GM06990 (cell line): Measurements from ENCODE around the gene TBC1D9.

ENCODE experiments used
- DNase-seq: peaks from one replicate; pipeline ENCODE4 v3.0.0-alpha.2; 2011; ENCODE audit not compliant: insufficient read length; ENCODE audit errors: extremely low read depth
- H3K27me3 ChIP-seq: replicated peaks from 2 replicates; pipeline ENCODE4 v1.6.0; 2011; ENCODE audit warnings: low read length; ENCODE audit not compliant: control insufficient read depth, insufficient read depth
- H3K36me3 ChIP-seq: 2 replicates; pipeline ENCODE4 v1.5.1; 2011; ENCODE audit warnings: low read length; ENCODE audit not compliant: control insufficient read depth, insufficient read depth
- H3K4me3 ChIP-seq: replicated peaks from 2 replicates; pipeline ENCODE4 v1.5.1; 2011; ENCODE audit warnings: low read depth, mild to moderate bottlenecking, control low read depth, low read length
- TF ChIP-seq, protein P1 (sequence below): IDR thresholded peaks from 2 replicates; pipeline ENCODE4 v1.5.1; 2011; ENCODE audit warnings: low read length, control low read depth, mild to moderate bottlenecking, inconsistent platforms; ENCODE audit not compliant: insufficient read depth, poor library complexity, severe bottlenecking

The TBC1D9 gene

DNA sequence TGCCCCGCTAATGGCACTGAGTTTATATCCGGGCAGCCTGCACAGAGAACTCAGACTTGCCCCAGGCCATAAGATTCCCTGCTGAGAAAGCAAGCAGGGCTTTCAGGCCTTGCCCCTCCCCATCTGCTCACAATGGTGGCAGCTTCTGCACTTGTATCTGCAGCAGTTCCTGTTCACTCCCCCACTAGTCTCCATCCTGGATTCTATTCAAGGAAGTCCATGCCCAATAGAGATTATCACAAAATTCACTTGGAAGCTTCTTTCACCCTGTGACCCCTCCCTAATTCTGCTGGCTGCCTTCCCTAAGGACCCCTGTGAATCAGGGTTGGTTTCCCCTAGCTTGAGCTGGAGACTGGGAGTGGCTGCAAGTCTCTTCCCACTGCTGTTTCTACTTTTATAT lies 152.9 kb downstream of the TBC1D9 start:
- DNase-seq = no peak
- TF ChIP-seq, protein P1, sequence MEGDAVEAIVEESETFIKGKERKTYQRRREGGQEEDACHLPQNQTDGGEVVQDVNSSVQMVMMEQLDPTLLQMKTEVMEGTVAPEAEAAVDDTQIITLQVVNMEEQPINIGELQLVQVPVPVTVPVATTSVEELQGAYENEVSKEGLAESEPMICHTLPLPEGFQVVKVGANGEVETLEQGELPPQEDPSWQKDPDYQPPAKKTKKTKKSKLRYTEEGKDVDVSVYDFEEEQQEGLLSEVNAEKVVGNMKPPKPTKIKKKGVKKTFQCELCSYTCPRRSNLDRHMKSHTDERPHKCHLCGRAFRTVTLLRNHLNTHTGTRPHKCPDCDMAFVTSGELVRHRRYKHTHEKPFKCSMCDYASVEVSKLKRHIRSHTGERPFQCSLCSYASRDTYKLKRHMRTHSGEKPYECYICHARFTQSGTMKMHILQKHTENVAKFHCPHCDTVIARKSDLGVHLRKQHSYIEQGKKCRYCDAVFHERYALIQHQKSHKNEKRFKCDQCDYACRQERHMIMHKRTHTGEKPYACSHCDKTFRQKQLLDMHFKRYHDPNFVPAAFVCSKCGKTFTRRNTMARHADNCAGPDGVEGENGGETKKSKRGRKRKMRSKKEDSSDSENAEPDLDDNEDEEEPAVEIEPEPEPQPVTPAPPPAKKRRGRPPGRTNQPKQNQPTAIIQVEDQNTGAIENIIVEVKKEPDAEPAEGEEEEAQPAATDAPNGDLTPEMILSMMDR = no peak
- Histone ChIP-seq H3K27me3 (no peaks in the 10 kb centered on the region), H3K36me3 (no peaks in the 10 kb centered on the region), H3K4me3 (no peak overlapping the region)

DNA sequence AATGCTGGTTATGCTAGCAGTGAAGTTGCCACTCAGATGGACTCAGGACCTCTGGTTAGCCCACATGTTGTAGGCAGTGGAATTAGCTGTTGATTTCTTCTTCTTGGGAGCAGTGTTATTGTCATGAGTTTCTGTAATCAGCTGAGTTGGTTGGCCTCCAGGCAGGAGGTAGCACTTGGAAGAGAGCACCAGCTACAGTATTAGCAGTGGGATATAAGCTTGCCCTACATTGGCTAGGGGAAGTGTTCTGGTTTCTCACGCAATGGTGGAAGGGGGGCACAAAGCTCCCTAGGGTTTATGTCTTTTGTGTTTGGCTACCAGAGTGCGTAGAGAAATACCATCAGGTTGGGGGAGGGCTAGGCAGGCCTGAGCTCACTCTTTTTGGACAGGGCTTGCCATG lies 153.5 kb downstream of the TBC1D9 start:
- Histone ChIP-seq H3K36me3 (no peaks in the 10 kb centered on the region), H3K4me3 (no peak overlapping the region), H3K27me3 (no peaks in the 10 kb centered on the region)
- TF ChIP-seq, protein P1 = no peak
- DNase-seq = no peak

DNA sequence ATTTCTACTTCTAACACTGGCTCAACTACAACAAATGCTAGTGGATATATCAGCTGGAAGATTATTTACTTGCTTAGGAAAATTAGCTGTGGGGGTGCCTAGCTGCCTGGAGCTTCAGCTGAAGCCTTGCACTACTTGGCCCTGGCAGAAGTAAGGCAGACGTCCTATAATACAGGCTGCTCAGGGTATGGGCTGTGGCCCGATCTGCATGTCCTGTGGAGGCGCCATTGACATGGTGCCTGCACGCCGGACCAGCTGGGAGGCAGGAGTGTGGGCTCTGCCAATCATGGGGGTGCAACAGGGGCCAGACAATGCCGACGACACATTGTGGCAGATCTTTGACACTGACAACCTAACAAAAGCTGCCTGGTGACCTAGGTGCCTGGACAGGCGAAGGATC lies 155.8 kb downstream of the TBC1D9 start:
- TF ChIP-seq, protein P1 = no peak
- H3K36me3 ChIP-seq = no peaks in the 10 kb centered on the region
- H3K27me3 ChIP-seq = no peaks in the 10 kb centered on the region
- no peak for DNase-seq
- no peak overlapping the region for H3K4me3 ChIP-seq

DNA sequence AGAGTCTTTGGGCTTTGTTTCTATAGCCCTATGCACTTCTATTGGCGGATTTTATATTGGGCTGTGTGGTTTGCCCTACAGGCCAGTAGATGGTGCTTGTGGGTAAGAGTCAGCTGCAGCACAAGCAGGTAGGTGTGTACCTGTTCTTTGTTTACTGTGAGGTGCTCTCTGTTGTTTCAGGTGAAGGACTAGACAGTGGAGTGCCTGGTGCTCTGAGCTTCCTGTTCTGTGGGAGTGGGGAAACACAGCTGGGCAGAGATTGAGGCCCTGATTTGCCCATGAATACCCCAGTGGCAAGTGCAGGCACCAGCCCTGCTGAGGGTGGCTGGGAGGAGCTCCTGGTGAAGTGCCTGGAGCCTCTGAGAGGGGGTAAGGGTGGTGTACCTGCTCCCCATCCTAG lies 161.1 kb downstream of the TBC1D9 start:
- TF ChIP-seq, protein P1 = peak; percentile 66
- no peaks in the 10 kb centered on the region for H3K27me3 ChIP-seq
- no peaks in the 10 kb centered on the region for H3K36me3 ChIP-seq
- no peak overlapping the region for H3K4me3 ChIP-seq
- DNase-seq = no peak

DNA sequence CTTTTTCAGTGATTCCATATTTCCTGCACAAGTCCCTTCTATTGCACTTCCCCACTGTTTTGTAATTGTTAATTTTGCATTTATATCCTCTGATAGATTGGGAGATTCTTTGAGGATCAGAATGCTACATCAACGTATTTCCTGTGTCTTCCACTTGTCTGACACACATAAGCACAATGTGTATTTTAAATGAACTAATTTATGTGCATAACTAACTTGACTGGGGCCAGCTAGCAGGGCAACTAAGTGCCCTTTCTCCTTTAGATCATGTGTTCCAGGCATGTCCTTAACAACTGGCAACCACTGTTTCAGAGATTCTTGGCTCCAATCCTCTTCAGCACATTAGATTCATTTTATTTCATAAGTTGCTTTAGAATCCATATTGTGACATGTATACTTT lies 171.7 kb downstream of the TBC1D9 start:
- no peaks in the 10 kb centered on the region for H3K27me3 ChIP-seq
- TF ChIP-seq, protein P1 = no peak
- H3K4me3 ChIP-seq = no peak overlapping the region
- H3K36me3 ChIP-seq = no peaks in the 10 kb centered on the region
- DNase-seq = no peak

DNA sequence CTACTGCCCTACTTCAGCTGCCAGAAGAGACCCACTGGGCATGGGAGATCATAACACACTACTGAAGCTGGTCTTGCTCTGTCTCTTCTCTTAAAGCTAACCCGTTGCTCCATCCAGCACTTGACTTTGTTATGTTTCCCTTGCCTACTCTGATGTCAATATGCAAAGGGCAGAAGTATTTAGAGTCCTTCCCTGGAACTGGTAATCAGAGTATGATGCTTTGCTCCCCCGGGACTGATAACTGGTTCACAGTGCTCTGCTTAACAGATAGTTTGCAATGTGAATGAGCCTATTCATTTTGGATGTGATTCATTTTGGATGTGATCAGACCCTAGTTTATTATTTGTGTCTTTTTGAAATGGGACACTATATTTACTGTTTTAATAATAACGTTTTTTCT lies 175.1 kb downstream of the TBC1D9 start:
- Histone ChIP-seq H3K27me3 (no peaks in the 10 kb centered on the region), H3K36me3 (no peaks in the 10 kb centered on the region), H3K4me3 (no peak overlapping the region)
- DNase-seq = no peak
- TF ChIP-seq, protein P1 = no peak
